ENCODE results near the gene SERPINA5.

Gene SERPINA5

GRCh38 chr14:94555991-94556390 is 25.2 kb upstream of the SERPINA5 start:
- DNase-seq = no peak

GRCh38 chr14:94557327-94557726 is 23.9 kb upstream of the SERPINA5 start:
- DNase-seq = no peak

- no peak for DNase-seq
Observed at GRCh38 chr14:94558842-94559241, 22.4 kb upstream of the SERPINA5 start.

GRCh38 chr14:94559638-94560290 is 21.5 kb upstream of the SERPINA5 start:
- no peak for DNase-seq

- no peak for DNase-seq
Observed at GRCh38 chr14:94560291-94560665, 20.9 kb upstream of the SERPINA5 start.

GRCh38 chr14:94560751-94561655 is 20.2 kb upstream of the SERPINA5 start, which contains the start of gene SERPINA4:
Gene SERPINA4 (plus strand): TSS chr14:94561442. CDS start chr14:94563483, 2,041 bp downstream.
- DNase-seq = no peak

GRCh38 chr14:94561656-94562010 is 19.6 kb upstream of the SERPINA5 start:
- no peak for DNase-seq

GRCh38 chr14:94562022-94562421 is 19.2 kb upstream of the SERPINA5 start:
- no peak for DNase-seq

GRCh38 chr14:94562941-94563883 is 18.0 kb upstream of the SERPINA5 start:
- DNase-seq = no peak

- DNase-seq = no peak
Observed at GRCh38 chr14:94564381-94564780, 16.8 kb upstream of the SERPINA5 start.

GRCh38 chr14:94568186-94568585 is 13.0 kb upstream of the SERPINA5 start:
- DNase-seq = no peak

GRCh38 chr14:94569381-94570001 is 11.7 kb upstream of the SERPINA5 start:
- no peak for DNase-seq

GRCh38 chr14:94570002-94570400 is 11.2 kb upstream of the SERPINA5 start:
- no peak for DNase-seq

- DNase-seq = no peak
Observed at GRCh38 chr14:94570440-94570839, 10.8 kb upstream of the SERPINA5 start.

GRCh38 chr14:94571395-94571794 is 9.8 kb upstream of the SERPINA5 start:
- DNase-seq = no peak

- no peak for DNase-seq
Observed at GRCh38 chr14:94571950-94572349, 9.3 kb upstream of the SERPINA5 start.

GRCh38 chr14:94572637-94573303 is 8.5 kb upstream of the SERPINA5 start:
- no peak for DNase-seq

GRCh38 chr14:94573475-94574277 is 7.5 kb upstream of the SERPINA5 start:
- DNase-seq = no peak

- no peak for DNase-seq
Observed at GRCh38 chr14:94574336-94574735, 6.9 kb upstream of the SERPINA5 start.

GRCh38 chr14:94575730-94576585 is 5.3 kb upstream of the SERPINA5 start:
- DNase-seq = no peak
